Psoas muscle (tissue), 8 donors: ENCODE measurements around the gene ANKRD7. TPM values are rescaled to one million over a fixed set of nuclear protein-coding genes. Genes with fewer than 3 reads are reported as not detected.

Experiments
- ATAC-seq, 4 donors: fragments of 200-7000 bp; cut with Tn5 transposase; one replicate each; pipeline ENCODE4 v1.9.1; 2020; ENCODE audit warnings: moderate library complexity in 3 of 4, mild to moderate bottlenecking in 2 of 4
- DNase-seq, 2 donors: peaks; one replicate each; pipeline ENCODE4 v3.0.0-alpha.2; 2020
- H3K27ac ChIP-seq: fragments of 200-600 bp; one replicate; pipeline ENCODE4 v1.8.0; 2022
- H3K27me3 ChIP-seq, 3 donors: fragments of 200-600 bp in 1 of 3; one replicate each; pipeline versions ENCODE4 v1.6.1 to v1.8.0; 2013 to 2022; ENCODE audit warnings: low read length in 2 of 3, mild to moderate bottlenecking in 2 of 3, moderate library complexity in 1 of 3; ENCODE audit not compliant: insufficient read depth in 3 of 3
- H3K36me3 ChIP-seq, 2 donors: fragments of 200-600 bp in 1 of 2; one replicate each; pipeline versions ENCODE4 v1.6.1 to v1.8.0; 2013 to 2022; ENCODE audit warnings: low read depth in 1 of 2, mild to moderate bottlenecking in 1 of 2, moderate library complexity in 1 of 2; ENCODE audit not compliant: insufficient read depth in 1 of 2
- H3K4me1 ChIP-seq: fragments of 200-600 bp; one replicate; pipeline ENCODE4 v1.8.0; 2022
- H3K4me3 ChIP-seq: fragments of 200-600 bp; one replicate; pipeline ENCODE4 v1.8.0; 2022; ENCODE audit warnings: mild to moderate bottlenecking
- H3K9me3 ChIP-seq: fragments of 200-600 bp; one replicate; pipeline ENCODE4 v1.8.0; 2022
- WGBS, 3 donors: extraction: QIAGEN DNeasy Blood & Tissue Kit; methylation state at CpG; one replicate each; pipeline versions ENCODE4 v1.1.6 to v1.1.7; 2013; 5-methylcytosine and 5-hydroxymethylcytosine counted together
- intact Hi-C, 2 donors: fragments of 100-400 bp; cut with DNase I; formaldehyde crosslinking; loops; one replicate each; pipeline versions ENCODE4 v1.11.0 to v1.14.2; 2022
- polyA plus RNA-seq, 3 donors: library from polyadenylated mRNA; stranded (reverse); fragments of 200-250 nt; gene quantifications; one replicate each; pipeline ENCODE4 v1.2.3, GENCODE V29; 2013
- total RNA-seq, 4 donors: library from RNA; stranded (reverse); fragmentation: NEBNext Ultra II Directional in 2 of 4; extraction: Animal tissue kit (Norgen Biotek cat#: 25700) in 2 of 4; gene quantifications; one replicate each; pipeline versions ENCODE4 v1.2.1 to v1.2.4, GENCODE V29; 2021 to 2023
- TF ChIP-seq, protein P1 (sequence below): fragments of 200-600 bp; IDR thresholded peaks from one replicate; pipeline ENCODE4 v1.8.0; 2022; ENCODE audit warnings: antibody characterized with exemption
- donor health status: healthy with polysubstance abuse.
- donor health status: DM: no; HTN: no; CAD: no; lungs with moderate emphysema.
- donor health status: Bipolar disorder and iron deficiency.
- donor health status: healthy.
- donor health status: DM: yes; HTN: yes; CAD: no.
- donor health status: DM: no; HTN: no; CAD: no.
- donor health status: DM: no; HTN: no; CAD: no.
- donor health status: DM: yes; HTN: yes; CAD: no.

The ANKRD7 gene
- total and polyA plus RNA-seq, 7 donors, result 0.15 to 0.82 (median 0.40) TPM; not detected in 2

DNA sequence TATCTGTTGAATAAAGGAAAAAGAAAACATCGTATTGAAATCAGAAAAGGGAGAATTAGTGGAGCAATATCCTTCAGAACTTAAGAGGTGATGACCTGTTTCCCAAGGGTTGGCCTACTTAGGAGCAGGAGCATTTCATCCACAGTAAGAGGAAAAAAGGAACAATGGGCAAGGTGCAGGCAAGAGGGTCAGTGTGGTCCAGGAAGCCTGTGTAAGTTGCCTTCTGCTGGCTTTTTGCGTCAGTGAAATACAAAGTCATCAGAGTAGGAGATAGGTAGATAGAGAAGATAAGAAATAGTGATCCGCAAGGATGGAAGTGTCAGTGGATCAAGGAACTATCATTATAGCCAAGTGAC lies 5.4 kb upstream of the ANKRD7 start:
- no peak overlapping the region for H3K4me3 ChIP-seq
- intact Hi-C loops, result no loop called here
- H3K27ac ChIP-seq, result no peak overlapping the region
- H3K27me3 ChIP-seq, result no peaks in the 10 kb centered on the region
- TF ChIP-seq, protein P1, sequence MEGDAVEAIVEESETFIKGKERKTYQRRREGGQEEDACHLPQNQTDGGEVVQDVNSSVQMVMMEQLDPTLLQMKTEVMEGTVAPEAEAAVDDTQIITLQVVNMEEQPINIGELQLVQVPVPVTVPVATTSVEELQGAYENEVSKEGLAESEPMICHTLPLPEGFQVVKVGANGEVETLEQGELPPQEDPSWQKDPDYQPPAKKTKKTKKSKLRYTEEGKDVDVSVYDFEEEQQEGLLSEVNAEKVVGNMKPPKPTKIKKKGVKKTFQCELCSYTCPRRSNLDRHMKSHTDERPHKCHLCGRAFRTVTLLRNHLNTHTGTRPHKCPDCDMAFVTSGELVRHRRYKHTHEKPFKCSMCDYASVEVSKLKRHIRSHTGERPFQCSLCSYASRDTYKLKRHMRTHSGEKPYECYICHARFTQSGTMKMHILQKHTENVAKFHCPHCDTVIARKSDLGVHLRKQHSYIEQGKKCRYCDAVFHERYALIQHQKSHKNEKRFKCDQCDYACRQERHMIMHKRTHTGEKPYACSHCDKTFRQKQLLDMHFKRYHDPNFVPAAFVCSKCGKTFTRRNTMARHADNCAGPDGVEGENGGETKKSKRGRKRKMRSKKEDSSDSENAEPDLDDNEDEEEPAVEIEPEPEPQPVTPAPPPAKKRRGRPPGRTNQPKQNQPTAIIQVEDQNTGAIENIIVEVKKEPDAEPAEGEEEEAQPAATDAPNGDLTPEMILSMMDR, result no peak
- 88 to 90% (median 90%) methylated on average over 3 of the region's 3 CpGs for WGBS, 3 donors
- ATAC-seq, result no peak
- no peaks in the 10 kb centered on the region for H3K9me3 ChIP-seq
- no peaks in the 10 kb centered on the region for H3K4me1 ChIP-seq
- no peaks in the 10 kb centered on the region for H3K36me3 ChIP-seq
- DNase-seq, result no peak

DNA sequence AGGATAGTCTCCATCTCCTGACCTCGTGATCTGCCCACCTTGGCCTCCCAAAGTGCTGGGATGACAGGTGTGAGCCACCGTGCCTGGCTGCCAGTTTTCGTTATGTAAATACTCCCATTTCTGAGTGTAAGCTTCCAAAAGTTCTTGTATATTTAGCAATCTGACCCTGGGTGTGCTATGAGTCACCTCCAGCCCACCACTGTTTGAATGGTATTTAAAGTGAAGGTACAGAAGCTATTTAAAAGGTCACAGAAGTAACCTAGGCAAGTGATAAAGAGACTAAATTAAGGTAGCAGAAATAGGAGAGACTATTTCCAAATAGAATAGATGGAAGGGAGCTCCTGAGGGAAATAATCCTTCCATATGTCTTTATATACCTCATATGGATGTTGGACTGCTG lies 3.9 kb upstream of the ANKRD7 start:
- intact Hi-C loops, result no loop called here
- H3K27ac ChIP-seq, result no peak overlapping the region
- WGBS, 3 donors, result 52 to 67% (median 53%) methylated on average over 3 of the region's 3 CpGs
- DNase-seq, result no peak
- TF ChIP-seq, protein P1, result no peak
- no peaks in the 10 kb centered on the region for H3K27me3 ChIP-seq
- H3K9me3 ChIP-seq, result no peaks in the 10 kb centered on the region
- H3K36me3 ChIP-seq, result no peaks in the 10 kb centered on the region
- no peaks in the 10 kb centered on the region for H3K4me1 ChIP-seq
- no peak for ATAC-seq
- H3K4me3 ChIP-seq, result no peak overlapping the region

DNA sequence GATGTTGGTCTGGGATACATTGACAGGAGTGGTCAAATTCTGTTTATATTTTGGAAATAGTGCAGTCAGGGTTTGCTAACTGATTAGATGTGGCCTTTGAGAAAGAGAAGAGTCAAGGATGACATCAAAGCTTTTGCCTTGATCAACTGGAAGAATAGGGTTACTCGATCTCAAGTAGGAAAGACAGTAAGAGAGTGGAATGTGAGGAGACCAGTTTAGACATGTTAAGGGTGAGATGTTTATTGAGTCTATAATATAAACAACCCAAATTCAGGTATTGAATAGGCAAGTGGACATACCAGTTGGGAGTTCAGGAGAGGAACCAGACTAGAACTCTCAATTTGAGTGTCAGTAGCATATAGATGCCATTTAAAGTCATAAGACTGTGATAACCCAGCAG lies 1.9 kb upstream of the ANKRD7 start:
- H3K36me3 ChIP-seq, result no peaks in the 10 kb centered on the region
- WGBS, 3 donors, result 75 to 87% (median 83%) methylated on average over 1 of the region's 1 CpG
- no peak overlapping the region for H3K27ac ChIP-seq
- no peaks in the 10 kb centered on the region for H3K9me3 ChIP-seq
- intact Hi-C loops, result no loop called here
- no peak for DNase-seq
- ATAC-seq, result no peak
- TF ChIP-seq, protein P1, result no peak
- H3K4me1 ChIP-seq, result no peaks in the 10 kb centered on the region
- no peaks in the 10 kb centered on the region for H3K27me3 ChIP-seq
- no peak overlapping the region for H3K4me3 ChIP-seq

DNA sequence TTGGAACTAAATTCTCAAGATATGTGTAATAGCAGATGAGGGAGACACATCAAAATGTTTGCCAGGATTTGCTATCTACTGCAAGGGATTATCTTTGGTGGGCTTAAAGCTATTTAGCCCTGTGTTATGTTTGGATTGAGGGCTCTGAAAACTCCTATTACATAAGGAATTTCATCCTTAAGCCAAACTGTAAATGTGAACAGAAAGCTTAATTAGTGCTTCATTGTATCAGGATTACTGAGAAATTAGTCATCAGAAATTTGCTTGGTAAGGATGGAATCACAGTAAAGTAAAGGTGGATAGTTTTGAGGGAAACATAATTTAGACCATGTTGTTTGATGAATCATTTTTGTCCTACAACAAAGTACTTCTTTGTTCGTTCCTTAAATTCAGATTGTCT lies 8.3 kb downstream of the ANKRD7 start:
- TF ChIP-seq, protein P1, result no peak
- no peak for ATAC-seq
- DNase-seq, result no peak
- no peaks in the 10 kb centered on the region for H3K4me1 ChIP-seq
- no peaks in the 10 kb centered on the region for H3K27me3 ChIP-seq
- 84 to 92% (median 88%) methylated on average over 1 of the region's 1 CpG for WGBS, 3 donors
- no peak overlapping the region for H3K4me3 ChIP-seq
- no peaks in the 10 kb centered on the region for H3K9me3 ChIP-seq
- H3K27ac ChIP-seq, result no peak overlapping the region
- no peaks in the 10 kb centered on the region for H3K36me3 ChIP-seq
- intact Hi-C loops, result no loop called here

DNA sequence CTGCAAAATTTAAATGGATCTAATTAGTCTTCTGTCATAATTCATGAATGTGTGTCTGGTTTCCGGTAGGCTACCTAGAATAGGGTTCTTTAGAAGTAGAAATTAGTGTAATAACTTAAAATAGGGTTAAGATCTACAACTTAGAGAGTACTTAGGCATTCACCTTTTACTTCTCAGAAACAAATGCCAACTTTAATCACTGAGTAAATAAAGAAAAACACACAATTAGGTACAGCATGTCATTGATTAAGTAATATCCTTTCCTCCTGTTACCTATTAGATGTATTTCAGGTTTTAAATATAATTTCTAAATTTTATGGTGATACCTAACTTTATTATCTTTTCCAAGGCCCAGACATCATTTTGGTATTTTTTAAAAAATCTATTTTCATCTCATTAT lies 9.3 kb downstream of the ANKRD7 start:
- intact Hi-C loops, result no loop called here
- TF ChIP-seq, protein P1, result no peak

More for the DNA sequence above, 9.3 kb downstream of the ANKRD7 start:
- Histone ChIP-seq H3K9me3 (no peaks in the 10 kb centered on the region), H3K36me3 (no peaks in the 10 kb centered on the region), H3K4me1 (no peaks in the 10 kb centered on the region), H3K27me3 (no peaks in the 10 kb centered on the region), H3K27ac (no peak overlapping the region), H3K4me3 (no peak overlapping the region)
- ATAC-seq (no peak), DNase-seq (no peak)
- 76 to 80% (median 79%) methylated on average over 1 of the region's 1 CpG for WGBS, 3 donors
